Adrenal gland (tissue), 12 donors: Measurements from ENCODE around the gene TANC1. TPM values are rescaled to one million over a fixed set of nuclear protein-coding genes. Genes with fewer than 3 reads are reported as not detected.
A peak's percentile ranks its signal among the peaks of the same experiment; 100 is the strongest.

Experiments
- DNase-seq, 7 donors: peaks; one replicate each; pipeline ENCODE4 v3.0.0-alpha.2; 2019 to 2020
- H3K27ac ChIP-seq, 5 donors: fragments of 200-600 bp; sonication (generic) in 4 of 5; 1 replicate in 3 of 5; 2 replicates in 2 of 5; pipeline versions ENCODE4 v1.5.1 to v1.8.0; 2016 to 2020; ENCODE audit warnings: mild to moderate bottlenecking in 1 of 5
- H3K27me3 ChIP-seq: fragments of 200-600 bp; 2 replicates; pipeline ENCODE4 v1.8.0; 2021
- H3K36me3 ChIP-seq, 2 donors: fragments of 200-600 bp; replicated peaks in 1 of 2; 1 replicate in 1 of 2; 2 replicates in 1 of 2; pipeline versions ENCODE4 v1.5.1 to v1.8.0; 2018 to 2022
- H3K4me1 ChIP-seq, 2 donors: fragments of 200-600 bp; replicated peaks in 1 of 2; 1 replicate in 1 of 2; 2 replicates in 1 of 2; pipeline versions ENCODE4 v1.5.1 to v1.8.0; 2018 to 2021
- H3K4me3 ChIP-seq, 4 donors: fragments of 200-600 bp; sonication (generic) in 3 of 4; one replicate each; pipeline ENCODE4 v1.5.1; 2016 to 2018
- H3K9me3 ChIP-seq, 3 donors: fragments of 200-600 bp; sonication (generic) in 1 of 3; replicated peaks in 1 of 3; 1 replicate in 2 of 3; 2 replicates in 1 of 3; pipeline versions ENCODE4 v1.5.1 to v1.8.0; 2016 to 2021
- CTCF ChIP-seq, 6 experiments: fragments of 450-650 bp in 4 of 6; fragments of 200-600 bp in 2 of 6; sonication (generic) in 1 of 6; IDR thresholded peaks; 1 replicate in 5 of 6; 2 replicates in 1 of 6; pipeline versions ENCODE4 v1.5.1 to v1.8.0; 2016 to 2021; ENCODE audit warnings: antibody characterized with exemption in 6 of 6, mild to moderate bottlenecking in 2 of 6, moderate library complexity in 1 of 6
- POLR2A ChIP-seq, 2 donors: fragments of 450-650 bp; IDR thresholded peaks; one replicate each; pipeline ENCODE4 v1.6.1; 2017; ENCODE audit warnings: antibody characterized with exemption in 2 of 2, mild to moderate bottlenecking in 2 of 2, moderate library complexity in 1 of 2
- WGBS, 4 donors: extraction: QIAGEN DNeasy Blood & Tissue Kit in 2 of 4; methylation state at CpG; one replicate each; pipeline versions ENCODE4 v1.1.5 to v1.1.7; 2013 to 2017; 5-methylcytosine and 5-hydroxymethylcytosine counted together
- intact Hi-C, 2 donors: fragments of 100-400 bp; cut with DNase I; formaldehyde crosslinking; loops; one replicate each; pipeline versions ENCODE4 v1.14.1 to v1.15.0; 2022 to 2023
- polyA plus RNA-seq, 3 donors: library from polyadenylated mRNA; stranded (reverse); fragments of 200-250 nt in 2 of 3; fragments of 350-450 nt in 1 of 3; fragmentation: Illumina TruSeq in 1 of 3; extraction: RNeasy Lipid Tissue Mini Kit (QIAGEN cat#74804) in 1 of 3; gene quantifications; one replicate each; pipeline ENCODE4 v1.2.3, GENCODE V29; 2013 to 2014
- total RNA-seq, 9 donors: library from RNA; depleted of rRNA in 4 of 9; stranded (reverse); fragments of >200 nt in 4 of 9; fragments of 120-200 nt in 1 of 9; fragmentation: NEBNext Ultra II Directional in 1 of 9; extraction: Animal tissue kit (Norgen Biotek cat#: 25700) in 1 of 9; gene quantifications; one replicate each; pipeline versions ENCODE4 v1.1.0 to v1.2.4, GENCODE V29; 2013 to 2023
- donor health status: healthy with polysubstance abuse.
- donor health status: Bipolar disorder and iron deficiency.
- donor health status: DM: yes; HTN: yes; CAD: no.
- donor health status: DM: no; HTN: no; CAD: no.
- donor health status: DM: no; HTN: no; CAD: no.
- donor health status: DM: yes; HTN: yes; CAD: no.

Gene TANC1
- total and polyA plus RNA-seq, 12 donors = 14.1 to 53.3 (median 24.8) TPM

GRCh38 chr2:159209341-159210306 lies 241.2 kb downstream of the TANC1 start:
- DNase-seq = no peak
- no peak for TF ChIP-seq POLR2A (IDR thresholded peaks at IDR 0.05)
- TF ChIP-seq CTCF (IDR thresholded peaks at IDR 0.05) = no peak
- Histone ChIP-seq H3K27ac (peak overlapping the region in 1 of 5 donors; percentile 49), H3K27me3 (no peaks in the 10 kb centered on the region), H3K36me3 (peaks cover 0 to 3% of the 10 kb centered on the region in 2 donors), H3K4me3 (no peak overlapping the region), H3K4me1 (no peaks in the 10 kb centered on the region), H3K9me3 (no peaks in the 10 kb centered on the region)
- 76 to 90% (median 87%) methylated on average over 14 to 15 of the region's 15 CpGs for WGBS, 4 donors
- intact Hi-C loops = no loop called here

- H3K4me1 ChIP-seq = no peaks in the 10 kb centered on the region
- intact Hi-C loops = no loop called here
- H3K9me3 ChIP-seq = no peaks in the 10 kb centered on the region
- TF ChIP-seq POLR2A (IDR thresholded peaks at IDR 0.05) = no peak
- TF ChIP-seq CTCF (IDR thresholded peaks at IDR 0.05) = no peak
- no peak overlapping the region for H3K4me3 ChIP-seq
- DNase-seq = peak in 1 of 7 donors; percentile 35
- 79 to 85% (median 82%) methylated on average over 14 of the region's 14 CpGs for WGBS, 4 donors
- no peak overlapping the region for H3K27ac ChIP-seq
- H3K27me3 ChIP-seq = no peaks in the 10 kb centered on the region
- peaks cover 0 to 12% of the 10 kb centered on the region in 2 donors for H3K36me3 ChIP-seq
Measured at GRCh38 chr2:159211447-159212396, 243.3 kb downstream of the TANC1 start.

GRCh38 chr2:159213296-159213695 lies 244.9 kb downstream of the TANC1 start:
- Histone ChIP-seq H3K36me3 (peaks cover 0 to 26% of the 10 kb centered on the region in 2 donors), H3K4me1 (no peaks in the 10 kb centered on the region), H3K4me3 (no peak overlapping the region), H3K27me3 (no peaks in the 10 kb centered on the region), H3K9me3 (no peaks in the 10 kb centered on the region), H3K27ac (no peak overlapping the region)
- 93 to 94% (median 94%) methylated on average over 5 of the region's 5 CpGs for WGBS, 4 donors
- TF ChIP-seq POLR2A (IDR thresholded peaks at IDR 0.05) (no peak), CTCF (IDR thresholded peaks at IDR 0.05) (no peak)
- DNase-seq = peak in 1 of 7 donors; percentile 15
- intact Hi-C loops = no loop called here
